ENCODE results near the gene ITIH4.

GRCh38 chr3:52845157-52845556 is 14.7 kb upstream of the ITIH4 start:
- TF ChIP-seq PAX5 (IDR thresholded peaks at IDR 0.05; ENCODE audit: insufficient read depth, low read length, severe bottlenecking) = no peak
- no peak for TF ChIP-seq POLR2AphosphoS5 (IDR thresholded peaks at IDR 0.05; ENCODE audit: low read depth, low read length)
- no peak for TF ChIP-seq POLR2A (IDR thresholded peaks at IDR 0.05; ENCODE audit: low read depth, low read length)
